ENCODE measurements around the gene PDP2. TPM values are rescaled to one million over a fixed set of nuclear protein-coding genes. Genes with fewer than 3 reads are reported as not detected.

PDP2 gene
- 9.4 and 12.1 TPM in 2 replicates for total RNA-seq

- peak; percentile 64 for DNase-seq (ENCODE audit: low read depth, low spot score)
Observed at GRCh38 chr16:66880288-66881013, at the start of gene PDP2. PDP2 (plus strand) TSS chr16:66880515; CDS start chr16:66884285, 3,770 bp downstream.

GRCh38 chr16:66832190-66832589 lies 48.1 kb upstream of the PDP2 start:
- DNase-seq (ENCODE audit: low read depth, low spot score), result no peak

DNA sequence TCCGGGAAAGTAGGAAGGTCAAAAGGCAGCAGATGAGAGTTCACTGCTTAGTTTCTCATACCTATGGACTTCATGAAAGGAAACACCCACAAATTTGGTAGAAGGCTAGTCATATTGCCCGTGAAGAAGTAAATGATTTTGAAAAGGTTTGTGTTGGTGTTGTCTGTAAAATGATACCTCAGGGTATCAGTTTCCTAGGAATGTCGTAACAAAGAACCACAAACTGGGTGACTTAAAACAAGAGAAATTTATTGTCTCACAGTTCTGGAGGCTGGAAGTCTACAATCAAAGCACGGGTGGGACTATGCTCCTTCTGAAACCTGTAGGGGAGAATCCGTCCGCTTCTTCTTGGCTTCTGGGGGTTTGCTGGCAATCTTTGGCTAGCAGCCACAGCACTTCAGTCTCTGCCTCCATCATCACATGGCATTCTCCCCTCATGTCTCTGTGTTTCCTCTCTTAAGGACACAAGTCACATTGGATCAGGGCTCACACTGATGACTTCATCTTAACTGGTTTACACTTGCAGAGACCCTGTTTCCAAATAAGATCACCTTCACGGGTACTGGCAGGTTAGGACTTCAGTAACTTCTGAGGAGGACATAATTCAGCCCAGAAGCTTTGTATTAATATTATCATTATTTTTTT lies 47.5 kb upstream of the PDP2 start:
- DNase-seq (ENCODE audit: low read depth, low spot score), result no peak

GRCh38 chr16:66834746-66835145 lies 45.6 kb upstream of the PDP2 start:
- DNase-seq (ENCODE audit: low read depth, low spot score), result no peak

DNA sequence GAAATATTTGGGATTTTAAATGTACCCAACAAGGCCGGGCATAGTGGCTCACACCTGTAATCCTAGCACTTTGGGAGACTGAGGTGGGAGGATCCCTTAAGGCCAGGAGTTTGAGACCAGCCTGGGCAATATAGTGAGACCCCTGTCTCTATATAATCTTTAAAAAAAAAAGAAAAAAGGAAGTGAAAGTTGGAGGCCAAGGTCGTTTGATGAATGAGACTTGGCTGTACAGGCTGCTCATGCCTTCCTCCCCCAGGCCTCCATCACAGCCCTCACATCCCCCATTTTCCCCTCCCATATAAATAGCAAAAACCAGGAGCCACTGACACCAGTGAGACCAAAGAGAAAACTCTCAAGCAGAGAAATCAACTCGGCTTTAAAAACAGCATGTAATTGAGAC lies 39.4 kb upstream of the PDP2 start:
- no peak for DNase-seq (ENCODE audit: low read depth, low spot score)

- no peak for DNase-seq (ENCODE audit: low read depth, low spot score)
Observed at GRCh38 chr16:66841366-66841765, 38.9 kb upstream of the PDP2 start.

GRCh38 chr16:66842765-66843164 lies 37.5 kb upstream of the PDP2 start:
- DNase-seq (ENCODE audit: low read depth, low spot score), result no peak

DNA sequence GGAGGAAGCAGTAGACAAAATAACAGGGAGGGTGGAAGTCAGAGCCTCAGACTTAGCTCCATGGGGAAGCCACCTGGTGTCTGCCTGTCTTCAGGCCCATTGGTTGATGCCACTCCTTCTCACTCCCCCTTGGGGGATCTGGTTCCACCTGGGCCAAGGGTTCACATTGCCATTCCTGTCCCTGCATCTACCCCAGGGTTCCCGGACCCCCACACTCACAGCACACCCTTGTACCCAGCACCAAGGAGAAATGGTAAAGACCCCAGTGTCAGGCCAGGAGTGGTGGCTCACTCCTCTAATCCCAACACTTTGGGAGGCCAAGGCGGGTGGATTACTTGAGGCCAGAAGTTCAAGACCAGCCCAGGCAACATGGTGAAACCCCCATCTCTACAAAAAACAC lies 37.1 kb upstream of the PDP2 start:
- DNase-seq (ENCODE audit: low read depth, low spot score), result no peak

- no peak for DNase-seq (ENCODE audit: low read depth, low spot score)
Observed at GRCh38 chr16:66844009-66844341, 36.3 kb upstream of the PDP2 start.

DNA sequence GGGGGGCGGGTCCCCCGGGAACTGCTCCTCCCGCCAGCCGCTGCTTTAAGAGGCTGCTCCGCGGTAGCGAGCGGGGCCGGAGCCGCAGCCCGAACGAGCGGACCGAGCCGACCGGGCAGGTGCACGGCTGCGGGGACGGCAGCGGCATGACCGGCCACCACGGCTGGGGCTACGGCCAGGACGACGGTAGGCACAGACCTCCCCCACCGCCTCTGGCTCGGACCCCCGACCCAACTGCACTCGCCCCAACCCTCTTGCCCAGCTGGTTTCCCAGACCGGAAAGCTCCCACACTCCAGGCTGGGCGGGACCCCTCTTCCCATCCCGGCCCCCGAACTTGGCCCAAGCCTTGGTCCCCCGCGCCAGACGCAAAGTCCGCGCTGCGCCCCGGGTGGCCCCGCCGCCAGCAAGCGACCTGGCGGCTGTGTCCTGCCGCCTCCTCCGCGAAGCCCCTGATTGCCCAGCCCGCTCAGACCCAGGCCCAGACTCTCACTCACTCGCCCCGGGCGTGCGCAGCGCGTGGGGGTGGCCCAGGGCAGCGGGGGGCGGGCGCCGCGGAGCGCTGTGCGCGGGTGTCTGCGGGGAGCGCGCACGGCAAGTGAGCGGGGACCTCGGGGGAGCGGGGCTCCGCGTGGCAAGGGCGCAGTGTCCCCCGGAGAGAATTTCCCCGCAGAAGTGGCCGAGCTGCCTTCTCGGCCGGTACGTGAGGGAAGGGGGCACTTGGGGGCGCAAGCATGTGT lies 35.8 kb upstream of the PDP2 start, which contains the start of gene CA7:
TSS of gene CA7 (plus strand) at position 73 of the 738 bp plus-strand sequence. CDS start at position 147, 74 bp downstream.
- DNase-seq (ENCODE audit: low read depth, low spot score), result no peak

DNA sequence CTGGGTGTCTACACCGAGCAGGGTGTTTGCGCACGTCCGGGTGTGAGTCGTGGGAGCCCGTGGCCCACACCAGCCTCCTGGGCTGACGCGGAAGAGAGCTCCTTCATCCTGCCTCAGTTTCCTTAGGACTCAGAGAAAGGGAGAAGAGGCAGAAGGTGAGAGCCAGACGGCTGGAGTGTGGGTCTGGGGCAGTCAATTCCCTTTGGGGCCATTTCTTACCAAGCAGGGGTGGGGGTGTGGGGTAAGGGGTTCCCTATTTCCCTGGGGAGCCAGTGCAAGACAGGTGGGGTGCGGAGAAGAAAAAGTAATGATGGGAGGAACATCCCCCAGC lies 35.3 kb upstream of the PDP2 start:
- DNase-seq (ENCODE audit: low read depth, low spot score), result no peak

GRCh38 chr16:66845791-66846221 lies 34.5 kb upstream of the PDP2 start:
- DNase-seq (ENCODE audit: low read depth, low spot score), result no peak

- no peak for DNase-seq (ENCODE audit: low read depth, low spot score)
Observed at GRCh38 chr16:66846266-66846665, 34.0 kb upstream of the PDP2 start.

DNA sequence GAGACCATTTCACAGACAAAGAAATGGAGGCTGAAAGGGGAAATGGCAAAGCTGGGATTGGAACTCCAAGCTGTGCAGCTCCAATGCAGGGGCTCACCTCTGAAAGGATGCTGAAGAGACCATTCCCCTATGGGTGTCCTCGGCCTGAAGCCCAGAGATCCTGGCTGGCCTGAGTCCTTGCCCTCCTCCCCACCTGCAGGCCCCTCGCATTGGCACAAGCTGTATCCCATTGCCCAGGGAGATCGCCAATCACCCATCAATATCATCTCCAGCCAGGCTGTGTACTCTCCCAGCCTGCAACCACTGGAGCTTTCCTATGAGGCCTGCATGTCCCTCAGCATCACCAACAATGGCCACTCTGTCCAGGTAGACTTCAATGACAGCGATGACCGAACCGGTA lies 33.5 kb upstream of the PDP2 start:
- DNase-seq (ENCODE audit: low read depth, low spot score), result no peak

DNA sequence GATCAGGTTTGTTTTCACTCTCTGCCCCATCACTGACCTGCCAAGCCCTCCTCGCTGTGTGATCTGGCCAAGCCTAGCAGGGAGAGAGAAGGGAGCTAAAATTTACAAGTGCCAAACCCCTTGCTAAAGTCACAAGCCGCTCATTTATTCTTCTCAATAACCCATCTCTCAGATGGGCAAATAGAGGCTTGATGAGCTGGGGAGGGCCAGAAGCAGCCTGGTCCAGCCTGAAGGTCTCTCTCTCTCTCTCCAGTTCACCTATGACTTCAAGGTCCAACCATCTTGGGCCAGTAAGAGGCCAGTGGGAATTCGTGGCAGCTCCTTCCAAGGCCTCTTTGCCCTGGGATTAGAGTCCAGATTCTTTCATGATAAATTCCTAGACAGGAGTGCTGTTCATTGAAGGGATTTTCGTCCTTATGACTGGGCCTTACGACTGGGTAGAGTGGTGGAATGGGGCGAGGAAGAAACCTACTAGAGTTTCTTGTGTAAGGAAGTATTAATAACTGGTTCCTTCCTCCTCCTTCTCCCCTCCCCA lies 32.7 kb upstream of the PDP2 start:
- DNase-seq (ENCODE audit: low read depth, low spot score), result no peak

GRCh38 chr16:66848172-66848571 lies 32.1 kb upstream of the PDP2 start:
- no peak for DNase-seq (ENCODE audit: low read depth, low spot score)

GRCh38 chr16:66849021-66849420 lies 31.3 kb upstream of the PDP2 start:
- DNase-seq (ENCODE audit: low read depth, low spot score), result no peak

- DNase-seq (ENCODE audit: low read depth, low spot score), result no peak
Observed at GRCh38 chr16:66849549-66849948, 30.8 kb upstream of the PDP2 start.

GRCh38 chr16:66850115-66850815 lies 30.1 kb upstream of the PDP2 start:
- no peak for DNase-seq (ENCODE audit: low read depth, low spot score)

DNA sequence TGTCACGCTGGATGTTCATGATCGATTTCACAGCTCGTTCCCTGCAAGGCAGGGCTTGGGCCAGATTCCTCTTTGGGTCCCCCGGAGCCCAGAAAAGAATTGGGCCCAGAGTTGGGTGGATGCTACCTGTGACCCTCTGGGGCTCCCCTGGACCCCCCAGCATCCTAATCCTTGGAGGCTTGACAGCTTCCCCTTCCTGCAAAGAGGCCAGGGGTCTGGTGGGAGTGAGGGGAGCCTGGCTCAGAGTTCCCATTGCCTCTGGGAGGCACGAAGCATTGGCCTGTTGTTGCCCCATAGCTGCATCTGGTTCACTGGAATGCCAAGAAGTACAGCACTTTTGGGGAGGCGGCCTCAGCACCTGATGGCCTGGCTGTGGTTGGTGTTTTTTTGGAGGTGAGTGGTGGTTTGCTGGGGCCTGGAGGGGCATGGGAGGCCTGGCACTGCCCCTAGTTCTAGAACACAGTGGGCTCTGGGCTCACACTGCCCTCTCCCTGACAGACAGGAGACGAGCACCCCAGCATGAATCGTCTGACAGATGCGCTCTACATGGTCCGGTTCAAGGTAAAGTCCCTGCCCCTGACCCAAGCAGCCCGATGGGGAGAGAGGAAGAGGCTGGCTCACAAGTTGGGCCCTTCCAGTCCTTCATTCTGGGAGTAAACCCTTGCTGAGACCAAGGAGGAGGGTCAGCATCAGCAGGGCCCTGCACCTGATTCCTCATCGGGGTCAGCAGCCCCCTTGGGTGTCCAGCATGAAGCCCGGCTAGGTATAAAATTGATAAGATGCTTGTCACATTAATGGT lies 28.9 kb upstream of the PDP2 start:
- DNase-seq (ENCODE audit: low read depth, low spot score), result no peak

Data from pulmonary artery endothelial cell (primary cell).